HG02623 (cell line): ENCODE data around the gene MTRR.

Source experiments
- ATAC-seq: cut with Tn5 transposase; IDR thresholded peaks from one replicate; pipeline ENCODE4 v1.9.1; 2021; ENCODE audit warnings: moderate library complexity; ENCODE audit not compliant: unreplicated experiment

MTRR gene

DNA sequence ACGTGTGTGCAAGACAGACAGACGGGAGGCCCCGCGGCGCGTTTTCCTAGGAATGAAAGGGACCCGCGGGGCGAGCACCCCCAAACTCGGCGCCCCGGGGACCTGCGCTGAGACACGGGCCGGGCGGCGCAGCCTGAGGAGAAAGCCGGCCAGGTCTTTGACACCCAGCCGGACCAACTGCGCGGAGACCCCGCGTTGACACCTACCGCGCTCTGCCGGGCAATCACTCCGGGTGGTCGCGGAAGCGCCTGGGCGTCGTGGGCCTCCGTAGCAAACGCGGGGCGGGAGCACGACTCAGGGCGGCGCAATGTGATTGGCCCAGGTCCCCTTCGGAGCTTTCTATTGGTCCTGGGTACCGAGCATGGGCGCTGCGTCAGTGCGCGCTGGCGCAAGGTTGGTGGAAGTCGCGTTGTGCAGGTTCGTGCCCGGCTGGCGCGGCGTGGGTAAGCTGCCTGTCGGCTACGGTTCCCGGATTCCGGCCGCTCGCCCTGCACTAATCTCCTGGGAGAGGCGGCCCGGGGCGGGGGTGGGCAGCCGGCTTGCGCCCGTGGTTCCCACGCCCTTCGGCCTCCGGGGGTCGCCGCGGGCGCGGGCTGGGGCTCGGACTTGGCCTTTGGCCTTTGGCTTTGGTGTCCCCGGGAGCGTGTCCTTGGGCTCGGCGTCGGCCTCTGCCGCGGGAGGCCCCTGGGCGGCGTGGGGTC lies at the start of gene MTRR, which contains the start of gene FASTKD3:
Gene MTRR, plus strand, starts transcription at position 376 of the 701 bp plus-strand sequence. CDS start 1,647 bp downstream, outside the sequence.
Gene FASTKD3, minus strand, starts transcription at position 259 of the 701 bp plus-strand sequence. CDS start 948 bp downstream, outside the sequence.
- ATAC-seq: peak; percentile 98

DNA sequence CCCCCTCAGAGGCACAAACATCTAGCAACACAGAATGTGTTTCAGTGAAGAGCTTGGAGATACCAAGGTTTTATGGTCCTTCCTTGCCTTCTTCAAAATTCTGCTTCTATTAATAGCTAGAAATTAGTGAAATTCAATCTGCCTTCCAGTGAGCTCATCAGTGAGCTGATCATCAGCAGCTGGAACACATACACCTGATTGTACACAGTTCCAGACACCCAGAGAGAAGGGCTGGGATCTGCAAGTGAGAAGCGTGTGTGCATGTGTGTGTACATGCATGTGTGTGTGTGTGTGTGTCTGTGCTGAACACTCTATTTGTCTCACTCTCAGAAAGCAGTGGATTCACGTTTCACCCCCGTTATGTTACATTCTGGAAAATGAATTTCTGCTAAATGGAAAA lies 46.5 kb upstream of the MTRR start:
- ATAC-seq: no peak

DNA sequence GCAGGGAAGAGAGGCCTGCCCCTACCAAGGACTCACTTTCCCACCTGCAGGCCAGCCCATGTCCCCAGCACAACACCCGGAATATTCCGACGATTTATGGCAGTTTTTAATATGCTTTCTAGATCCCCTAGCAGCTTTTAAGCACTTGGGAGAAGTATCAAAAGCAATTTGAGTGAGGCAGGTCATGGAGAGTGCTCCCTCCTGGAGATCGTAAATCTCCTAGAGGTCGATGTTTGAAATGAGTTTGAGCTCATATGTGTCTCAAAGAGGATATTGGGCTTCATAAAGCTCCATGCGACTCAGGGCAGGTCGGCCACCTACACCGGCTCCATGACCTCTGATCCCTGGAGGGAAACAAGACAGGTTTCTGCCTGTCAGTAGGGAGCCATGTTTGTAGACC lies 45.4 kb upstream of the MTRR start:
- ATAC-seq: no peak

DNA sequence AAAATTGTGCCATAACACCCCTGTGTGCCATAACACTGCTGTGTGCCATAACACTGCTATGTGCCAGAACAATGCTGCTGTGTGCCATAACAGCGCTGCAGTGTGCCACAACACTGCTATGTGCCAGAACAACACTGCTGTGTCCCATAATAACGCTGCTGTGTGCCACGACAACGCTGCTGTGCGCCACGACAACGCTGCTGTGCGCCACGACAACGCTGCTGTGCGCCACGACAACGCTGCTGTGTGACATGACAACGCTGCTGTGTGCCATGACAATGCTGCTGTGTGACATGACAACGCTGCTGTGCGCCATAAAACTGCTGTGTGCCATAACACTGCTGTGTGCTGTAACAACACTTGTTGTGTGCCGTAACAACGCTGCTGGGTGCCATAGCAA lies 44.0 kb upstream of the MTRR start:
- ATAC-seq: no peak

DNA sequence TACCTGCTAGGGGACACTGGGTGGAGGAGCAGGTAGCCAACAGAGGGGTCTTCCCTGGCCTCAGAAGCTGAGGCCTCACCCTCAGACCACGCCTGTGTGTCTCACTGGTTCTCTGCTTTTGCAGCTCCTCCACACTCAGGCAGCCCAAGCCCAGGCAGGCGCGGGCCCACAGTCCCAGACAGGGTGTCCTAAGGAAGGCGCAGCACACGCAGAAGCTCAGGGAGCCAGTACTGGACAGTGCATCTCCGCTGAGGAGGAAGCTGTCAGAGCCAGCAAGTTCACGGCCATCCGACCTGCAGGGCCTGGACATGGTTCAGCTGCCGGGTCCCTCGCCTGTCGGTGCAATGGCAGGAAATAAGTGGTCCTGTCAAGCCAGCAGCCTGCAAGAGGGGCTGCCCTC lies 43.3 kb upstream of the MTRR start:
- ATAC-seq: no peak

DNA sequence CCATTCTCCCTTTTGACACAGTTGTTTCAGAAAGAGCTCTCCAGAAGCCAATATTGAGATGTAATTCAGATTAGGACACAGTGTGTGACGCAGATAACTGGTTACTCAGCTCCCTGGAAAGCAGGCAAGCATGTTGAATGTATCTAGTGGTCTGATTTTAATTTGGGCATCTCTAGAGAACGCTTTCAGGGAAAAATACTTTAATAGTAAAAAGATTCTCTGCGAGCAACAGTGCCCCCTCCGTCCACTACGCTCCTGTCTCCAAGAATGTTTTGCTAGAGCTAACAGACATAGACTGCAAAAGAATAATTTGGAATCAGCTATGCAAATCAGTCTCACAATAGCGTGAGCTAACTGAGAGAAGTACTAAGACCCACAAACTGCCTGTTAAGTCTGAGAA lies 41.3 kb upstream of the MTRR start:
- ATAC-seq: no peak

DNA sequence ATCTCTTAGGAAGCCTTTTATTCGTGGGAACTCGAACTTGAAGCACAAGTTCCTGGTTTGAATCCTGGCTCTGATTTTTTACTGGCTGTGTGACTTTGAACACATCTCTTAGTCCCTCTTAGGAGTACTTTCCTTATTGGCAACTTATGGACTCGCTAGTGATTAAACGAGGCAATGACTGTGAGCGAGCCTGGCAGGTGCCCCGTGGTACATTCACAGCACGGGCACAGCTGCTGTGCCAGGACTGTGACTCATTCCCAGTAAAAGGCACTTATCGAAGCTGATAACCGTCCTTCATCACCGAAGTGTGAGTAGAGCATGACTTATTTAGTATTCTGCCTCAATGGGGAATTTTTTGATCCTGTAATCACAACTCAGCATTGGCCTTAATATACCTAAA lies 40.7 kb upstream of the MTRR start:
- ATAC-seq: no peak

DNA sequence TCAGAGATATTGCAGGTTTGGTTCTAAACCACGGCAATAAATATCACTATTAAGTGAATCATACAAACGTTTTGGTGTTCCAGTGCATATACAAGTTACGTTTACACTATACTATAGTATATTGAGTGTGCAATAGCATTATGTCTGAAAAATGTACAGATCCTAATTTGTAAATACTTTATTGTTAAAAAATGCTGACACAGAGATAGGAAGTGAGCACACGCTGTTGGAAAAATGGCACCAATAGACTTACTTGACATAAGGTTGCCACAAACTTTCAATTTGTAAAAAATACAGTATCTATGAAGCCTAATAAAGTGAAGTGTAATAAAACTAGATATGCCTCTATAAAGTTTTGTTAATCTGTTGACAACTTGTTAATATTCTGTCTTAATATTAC lies 34.0 kb upstream of the MTRR start:
- ATAC-seq: no peak

DNA sequence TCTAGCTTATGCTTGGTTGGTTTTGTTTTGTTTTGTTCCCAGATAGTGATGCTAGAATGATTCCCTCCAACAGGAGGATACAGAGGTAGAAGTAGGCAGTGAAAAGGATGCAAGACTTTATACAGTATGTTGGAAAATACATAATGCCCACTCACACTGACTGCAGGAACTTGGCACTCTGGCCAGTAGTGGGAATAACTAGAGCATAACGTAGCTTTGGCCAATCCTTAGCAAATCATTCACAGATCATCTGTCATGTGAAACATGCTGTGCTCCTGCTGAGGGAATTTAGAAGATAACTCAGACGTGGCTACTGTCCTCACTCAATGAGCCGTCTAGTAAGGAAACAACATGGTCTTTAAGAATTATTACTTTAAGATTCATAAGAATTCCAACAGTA lies 31.5 kb upstream of the MTRR start:
- no peak for ATAC-seq

DNA sequence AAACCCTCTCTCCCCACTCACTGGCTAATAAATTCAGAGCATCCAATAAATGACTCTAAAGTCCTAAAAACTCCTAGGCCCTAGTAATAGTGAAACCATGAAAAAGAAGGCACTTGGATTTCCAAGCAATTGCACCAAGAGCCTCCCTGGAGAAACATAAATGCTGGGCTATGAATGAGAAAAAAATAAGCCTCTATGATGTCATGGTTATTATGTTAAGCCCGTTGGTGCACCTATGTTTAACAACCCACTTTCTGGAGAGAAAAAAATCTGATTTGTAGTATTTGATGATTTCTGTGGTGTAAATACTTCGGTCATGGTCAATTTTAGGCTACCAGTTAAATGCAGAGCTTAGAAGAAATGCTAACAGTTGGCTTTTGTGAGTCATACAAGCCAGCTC lies 26.4 kb upstream of the MTRR start:
- no peak for ATAC-seq

DNA sequence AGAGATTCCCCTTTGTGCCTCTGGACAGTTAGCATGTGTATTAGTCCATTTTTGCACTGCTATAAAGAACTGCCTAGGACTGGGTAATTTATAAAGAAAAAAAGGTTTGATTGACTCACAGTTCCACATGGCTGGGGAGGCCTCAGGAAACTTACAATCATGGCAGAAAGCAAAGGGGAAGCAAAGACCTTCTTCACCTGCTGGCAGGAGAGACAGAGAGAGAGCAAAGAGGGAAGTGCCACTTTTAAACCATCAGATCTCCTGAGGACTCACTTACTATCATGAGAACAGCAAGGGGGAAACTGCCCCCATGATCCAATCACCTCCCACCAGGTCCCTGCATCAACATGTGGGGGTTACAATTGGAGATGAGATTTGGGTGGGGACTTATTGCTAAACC lies 24.0 kb upstream of the MTRR start:
- ATAC-seq: no peak

DNA sequence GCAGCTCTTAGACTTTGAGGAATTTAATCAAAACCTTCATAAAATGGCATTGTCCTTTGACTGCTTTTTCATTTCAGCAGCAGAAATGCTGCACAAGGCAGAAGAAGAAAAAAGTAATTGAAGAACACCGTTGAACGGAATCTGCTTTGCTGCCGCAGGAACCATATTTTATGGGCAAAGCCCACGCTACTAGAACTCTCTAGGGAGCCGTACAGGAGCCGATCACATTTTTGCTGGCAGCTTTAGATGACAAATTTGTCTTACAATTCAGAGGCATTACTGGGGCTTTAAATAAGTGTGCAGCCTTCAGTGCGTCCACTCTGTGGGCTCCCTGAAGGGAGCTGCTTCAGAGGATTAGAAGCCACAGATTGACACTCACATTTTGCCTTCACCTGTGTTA lies 23.4 kb upstream of the MTRR start:
- no peak for ATAC-seq

DNA sequence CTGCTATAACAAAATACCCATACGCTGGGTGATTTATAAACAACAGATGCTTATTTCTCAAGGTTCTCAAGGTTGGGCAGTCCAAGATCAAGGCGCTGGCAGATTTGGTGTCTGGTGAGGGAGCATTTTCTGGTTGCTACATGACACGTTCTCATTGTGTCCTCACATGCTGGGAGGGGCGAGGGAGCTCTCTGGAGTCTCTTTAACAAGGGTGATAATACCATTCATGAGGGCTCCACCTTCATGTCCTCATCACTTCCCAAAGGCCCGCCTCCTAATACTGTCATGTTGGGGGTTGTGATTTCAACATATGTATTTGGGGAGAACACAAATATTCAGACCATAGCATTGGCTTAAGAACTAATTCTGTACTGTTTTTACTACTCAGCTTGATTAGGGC lies 22.6 kb upstream of the MTRR start:
- ATAC-seq: no peak

DNA sequence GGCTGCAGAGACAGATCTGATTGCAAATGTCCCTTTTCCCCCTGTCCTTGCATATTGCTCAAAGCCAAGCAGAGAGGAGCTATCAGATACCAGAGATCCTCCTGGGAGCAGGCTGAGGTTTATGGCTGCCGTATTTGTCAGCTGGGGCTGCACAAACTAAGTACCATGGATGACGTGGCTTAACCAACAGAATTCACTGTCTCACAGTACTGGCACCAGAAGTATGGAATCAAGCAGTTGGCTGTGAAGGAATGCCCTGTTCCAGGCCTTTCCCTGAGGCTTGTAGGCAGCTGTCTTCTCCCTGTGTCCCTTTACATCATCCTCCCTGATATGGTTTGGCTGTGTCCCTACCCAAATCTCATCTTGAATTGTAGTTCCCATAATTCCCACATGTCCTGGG lies 20.7 kb upstream of the MTRR start:
- ATAC-seq: no peak

DNA sequence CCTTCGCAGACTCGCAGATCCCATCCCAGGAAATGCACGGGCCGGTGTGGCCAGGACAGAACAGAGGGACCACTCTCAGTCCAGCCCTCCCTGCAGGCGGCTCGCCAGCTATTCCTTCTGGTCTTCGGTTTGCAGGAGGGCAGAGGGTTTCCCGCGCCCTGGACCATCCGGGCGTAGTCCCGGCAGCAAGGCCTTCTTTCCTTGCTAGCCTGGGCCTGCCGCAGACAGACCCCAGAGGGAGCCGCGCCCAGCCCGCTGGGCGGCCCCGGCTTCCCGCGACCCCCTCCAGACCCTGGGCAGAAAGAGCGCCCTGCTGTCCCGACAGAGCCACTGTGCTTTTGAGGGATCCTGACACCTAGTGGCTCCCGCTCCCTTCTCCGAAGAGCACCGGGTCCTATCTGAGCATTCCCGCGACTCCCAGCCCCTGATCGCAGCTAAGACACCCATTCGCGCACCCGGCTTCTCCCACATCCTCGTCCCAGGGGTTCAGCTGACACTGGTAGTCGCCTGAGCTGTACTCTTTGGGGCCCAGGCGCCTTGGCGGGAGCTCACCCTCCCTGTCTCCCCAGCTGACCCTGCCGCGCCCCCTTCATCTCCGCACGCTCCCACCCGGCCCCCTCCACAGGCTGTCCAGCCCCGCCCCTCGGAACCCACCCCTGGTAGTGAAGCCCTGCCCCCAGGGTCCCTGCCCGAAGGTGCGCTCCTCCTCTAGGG lies 19.1 kb upstream of the MTRR start:
- ATAC-seq: no peak

DNA sequence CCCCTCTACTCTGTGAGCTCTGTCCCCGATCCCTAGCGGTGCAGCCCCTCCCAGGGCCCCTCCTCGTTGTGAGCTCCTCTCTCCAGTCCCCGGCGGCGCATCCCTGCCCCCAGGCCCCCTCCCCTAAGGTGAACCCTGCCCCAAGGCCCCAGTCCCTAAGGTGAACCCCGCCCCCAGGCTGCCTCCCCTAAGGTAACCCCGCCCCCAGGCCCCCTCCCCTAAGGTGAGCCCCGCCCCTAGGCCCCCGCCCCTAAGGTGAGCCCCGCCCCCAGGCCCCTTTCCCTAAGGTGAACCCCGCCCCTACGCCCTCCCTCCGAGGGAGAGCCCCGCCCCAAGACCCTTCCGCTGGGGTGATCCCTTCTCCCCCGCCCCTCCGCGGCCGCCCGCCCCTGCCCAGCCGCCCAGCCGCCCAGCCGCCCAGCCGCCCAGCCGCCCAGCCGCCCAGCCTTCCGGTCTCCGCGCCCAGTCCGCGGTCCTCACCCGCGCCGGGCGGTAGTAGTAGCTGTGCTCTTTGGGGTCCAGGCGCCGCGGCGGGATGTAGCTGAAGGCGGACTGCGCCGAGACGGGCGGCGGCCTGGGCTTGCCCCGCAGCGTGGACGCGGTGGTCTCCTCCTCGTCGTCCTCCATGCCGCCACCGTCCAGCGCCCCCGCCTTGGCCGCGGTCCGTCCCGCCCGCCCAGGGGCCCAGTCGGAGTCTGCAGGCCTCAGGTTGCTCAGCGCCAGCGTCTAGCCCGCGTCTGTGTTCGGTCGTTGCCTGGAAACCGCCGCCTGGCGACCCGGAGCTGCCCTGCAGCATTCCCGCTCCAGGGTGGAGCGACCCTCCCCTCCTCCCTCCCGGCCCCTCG lies 18.3 kb upstream of the MTRR start, which contains the start of gene CFAP90:
Gene CFAP90, minus strand, starts transcription at position 739 of the 845 bp plus-strand sequence. Its CDS starts 112 bp downstream, at position 627.
- ATAC-seq: no peak

DNA sequence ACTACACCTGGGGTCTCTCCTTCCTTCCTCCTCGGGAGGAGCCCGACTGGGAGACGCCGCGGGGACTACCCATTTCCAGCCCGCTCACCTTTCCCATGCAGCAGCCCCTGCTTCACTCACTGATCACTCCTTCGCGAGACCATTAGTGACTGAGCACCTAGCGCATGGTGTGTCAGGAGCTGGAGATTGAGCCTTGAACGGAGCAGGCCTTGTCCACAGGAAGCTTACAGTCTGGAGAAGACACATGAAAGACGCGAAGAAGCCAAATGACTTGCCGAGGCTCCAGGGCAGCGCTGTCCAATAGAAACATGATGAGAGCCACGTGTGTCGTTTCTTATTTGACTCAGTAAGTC lies 17.7 kb upstream of the MTRR start:
- no peak for ATAC-seq

DNA sequence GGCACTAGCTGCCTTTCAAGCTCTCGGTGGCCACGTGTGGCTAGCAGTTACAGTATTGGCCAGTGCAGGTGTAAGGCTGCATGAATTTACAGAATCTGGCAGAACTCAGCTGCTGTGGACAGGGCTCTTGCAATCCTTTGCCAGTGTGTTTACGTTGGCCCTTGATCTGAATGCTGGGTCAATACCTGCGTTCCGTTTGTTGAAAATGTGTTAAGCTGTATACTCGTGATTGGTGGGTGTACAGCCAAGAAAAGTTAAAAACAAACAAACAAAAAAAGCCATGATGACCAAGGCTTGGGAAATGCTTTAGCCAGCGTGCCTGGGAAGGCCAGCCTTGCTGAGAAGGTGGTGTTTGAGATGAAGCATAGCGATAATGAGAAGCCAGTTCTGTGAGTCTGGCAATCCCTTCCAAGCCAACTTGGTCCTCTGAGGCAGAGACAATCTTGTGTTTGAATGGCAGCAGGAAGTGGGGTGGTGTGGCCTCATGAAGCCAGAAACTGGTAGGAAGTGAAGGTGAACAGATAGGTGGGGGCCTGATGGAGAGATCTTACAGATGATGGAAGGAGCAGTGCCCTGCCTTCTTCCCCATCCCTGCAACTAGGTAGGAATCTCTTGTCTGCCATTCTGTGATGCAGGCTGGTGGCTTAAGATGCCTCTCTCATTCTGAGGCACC lies 17.2 kb upstream of the MTRR start:
- ATAC-seq: no peak

DNA sequence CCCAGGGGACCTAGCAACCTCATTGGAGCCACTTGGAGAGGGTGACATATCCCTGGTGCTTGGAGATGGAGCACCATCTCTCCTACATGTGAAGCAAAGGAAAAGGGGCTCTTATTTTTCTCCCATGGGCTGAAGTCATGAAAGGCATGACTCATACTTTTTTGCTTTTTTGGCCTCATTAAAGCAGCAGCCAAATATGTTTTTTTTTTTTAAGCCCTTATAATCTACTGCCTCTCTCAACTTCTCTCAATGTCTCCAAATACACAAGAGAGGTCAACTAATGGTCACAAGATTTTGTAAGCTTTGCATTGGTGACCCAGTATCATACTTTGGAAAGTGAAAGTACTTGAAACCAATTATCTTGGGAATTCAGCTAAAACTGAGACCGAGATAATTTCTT lies 16.4 kb upstream of the MTRR start:
- no peak for ATAC-seq

DNA sequence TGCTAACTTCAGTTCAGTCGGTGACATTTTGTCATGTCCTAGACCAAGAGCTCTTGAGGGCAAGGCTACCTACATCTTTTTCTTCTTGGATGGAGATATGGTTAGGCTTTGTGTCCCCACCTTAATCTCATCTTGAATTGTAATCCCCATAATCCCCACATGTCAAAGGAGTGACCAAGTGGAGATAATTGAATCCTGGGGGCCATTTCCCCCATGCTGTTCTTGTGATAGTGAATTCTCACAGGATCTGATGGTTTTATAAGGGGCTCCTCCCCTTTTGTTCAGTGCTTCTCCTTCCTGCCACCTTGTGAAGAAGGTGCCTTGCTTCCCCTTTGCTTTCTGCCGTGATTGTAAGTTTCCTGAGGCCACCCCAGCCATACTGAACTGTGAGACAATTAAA lies 16.0 kb upstream of the MTRR start:
- no peak for ATAC-seq

DNA sequence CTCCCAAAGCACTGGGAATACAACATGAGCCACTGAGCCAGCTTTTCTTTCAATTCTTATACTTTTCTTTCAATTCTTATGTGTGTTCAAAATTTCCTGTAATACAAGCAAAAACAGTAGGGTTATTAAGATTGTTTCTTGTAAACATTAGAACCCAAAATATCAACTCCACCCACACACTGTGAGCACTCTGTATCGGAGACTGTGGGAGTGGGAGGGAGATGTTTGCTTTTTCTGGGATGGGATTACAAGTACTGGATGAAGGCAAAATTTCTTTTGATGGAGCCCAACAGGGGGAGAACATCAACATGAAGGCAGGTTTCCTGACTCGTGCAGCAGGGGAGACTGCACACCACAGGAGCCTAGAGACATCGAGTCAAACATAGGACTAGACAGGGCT lies 13.3 kb upstream of the MTRR start:
- no peak for ATAC-seq
